Bone marrow (tissue), 2 donors: ENCODE results near the gene ANO8.
"Not testable (repeated sequence)": the region's sequence is repeated elsewhere in the genome, so short reads cannot be mapped to it uniquely, and the experiment has no call there.

ENCODE experiments used
- DNase-seq, 2 donors: peaks; one replicate each; lab custom pipeline; 2025; lab: John Stamatoyannopoulos, UW

ANO8 gene

DNA sequence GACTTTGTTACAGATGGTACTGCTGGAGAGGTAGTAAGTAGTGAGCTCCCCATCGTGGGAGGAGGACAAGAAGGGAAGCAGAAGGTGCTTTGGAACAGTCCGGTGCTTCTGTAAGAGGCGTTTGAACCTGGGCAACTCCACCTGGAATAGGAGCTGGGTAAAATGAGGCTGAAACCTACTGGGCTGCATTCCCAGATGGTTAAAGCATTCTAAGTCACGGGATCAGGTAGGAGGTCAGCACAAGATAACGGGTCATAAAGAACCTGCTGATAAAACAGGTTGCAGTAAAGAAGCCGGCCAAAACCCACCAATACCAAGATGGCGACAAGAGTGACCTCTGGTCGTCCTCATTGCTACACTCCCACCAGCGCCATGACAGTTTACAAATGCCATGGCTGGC is 47.9 kb downstream of the ANO8 start:
- no peak for DNase-seq

DNA sequence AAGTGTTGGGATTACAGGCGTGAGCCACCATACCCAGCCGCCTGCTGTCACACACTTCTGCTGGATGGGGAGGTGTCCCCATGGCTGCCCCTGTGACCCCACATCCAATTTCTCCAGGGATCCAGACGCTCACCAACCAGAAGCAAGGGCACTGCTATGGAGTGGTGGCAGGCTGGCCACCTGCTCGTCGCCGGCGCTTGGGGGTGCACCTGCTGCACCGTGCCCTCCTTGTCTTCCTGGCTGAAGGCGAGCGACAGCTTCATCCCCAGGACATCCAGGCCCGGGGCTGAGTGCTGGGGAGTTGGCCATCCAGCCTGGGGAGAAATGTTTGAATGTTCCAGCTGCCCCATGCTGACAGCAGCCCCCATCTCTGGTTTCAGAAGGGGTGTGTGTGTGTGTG is 48.4 kb downstream of the ANO8 start:
- no peak for DNase-seq

DNA sequence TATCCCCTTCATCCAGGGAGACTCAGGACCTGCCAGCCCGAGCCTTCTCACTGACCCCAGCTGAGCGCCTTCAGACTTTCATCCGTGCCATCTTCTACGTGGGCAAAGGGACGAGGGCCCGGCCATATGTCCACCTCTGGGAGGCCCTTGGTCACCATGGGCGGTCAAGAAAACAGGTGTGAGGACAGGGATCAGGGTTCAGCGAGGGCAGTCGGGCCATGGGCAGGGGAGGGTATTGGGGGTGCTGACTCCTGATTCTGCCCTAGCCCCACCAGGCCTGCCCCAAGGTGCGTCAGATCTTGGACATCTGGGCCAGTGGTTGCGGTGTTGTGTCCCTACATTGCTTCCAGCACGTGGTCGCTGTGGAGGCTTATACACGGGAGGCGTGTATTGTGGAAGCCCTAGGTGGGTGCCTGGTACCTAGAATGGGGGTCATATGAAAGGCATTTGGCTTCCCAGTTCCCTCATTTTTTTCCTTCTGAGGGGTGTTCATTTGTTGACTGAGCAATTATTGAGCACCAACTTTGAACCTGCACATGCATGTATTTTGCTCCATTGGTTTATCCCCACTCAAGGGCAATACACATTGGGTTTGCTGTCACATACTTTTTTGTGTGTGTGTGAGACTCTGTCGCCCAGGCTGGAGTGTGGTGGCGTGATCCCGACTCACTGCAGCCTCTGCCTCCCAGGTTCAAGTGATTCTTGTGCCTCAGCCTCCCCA is 49.1 kb downstream of the ANO8 start:
- DNase-seq, result no peak

DNA sequence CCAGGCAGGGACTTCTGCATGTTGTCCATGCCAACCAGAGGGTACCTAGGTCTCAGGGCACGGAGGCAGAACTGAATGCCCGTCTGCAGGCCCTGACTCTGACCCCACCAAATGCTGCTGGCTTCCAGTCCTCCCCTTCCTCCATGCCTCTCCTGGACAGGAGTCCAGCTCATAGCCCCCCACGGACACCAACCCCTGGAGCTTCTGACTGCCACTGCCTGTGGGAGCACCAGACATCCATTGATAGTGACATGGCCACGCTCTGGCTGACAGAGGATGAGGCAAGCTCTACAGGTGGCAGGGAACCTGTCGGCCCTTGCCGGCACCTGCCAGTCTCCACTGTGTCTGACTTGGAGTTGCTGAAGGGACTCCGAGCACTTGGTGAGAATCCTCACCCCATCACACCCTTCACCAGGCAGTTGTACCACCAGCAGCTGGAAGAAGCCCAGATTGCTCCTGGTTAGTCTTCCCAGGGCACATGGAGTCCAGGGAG is 51.1 kb downstream of the ANO8 start:
- DNase-seq, result no peak

DNA sequence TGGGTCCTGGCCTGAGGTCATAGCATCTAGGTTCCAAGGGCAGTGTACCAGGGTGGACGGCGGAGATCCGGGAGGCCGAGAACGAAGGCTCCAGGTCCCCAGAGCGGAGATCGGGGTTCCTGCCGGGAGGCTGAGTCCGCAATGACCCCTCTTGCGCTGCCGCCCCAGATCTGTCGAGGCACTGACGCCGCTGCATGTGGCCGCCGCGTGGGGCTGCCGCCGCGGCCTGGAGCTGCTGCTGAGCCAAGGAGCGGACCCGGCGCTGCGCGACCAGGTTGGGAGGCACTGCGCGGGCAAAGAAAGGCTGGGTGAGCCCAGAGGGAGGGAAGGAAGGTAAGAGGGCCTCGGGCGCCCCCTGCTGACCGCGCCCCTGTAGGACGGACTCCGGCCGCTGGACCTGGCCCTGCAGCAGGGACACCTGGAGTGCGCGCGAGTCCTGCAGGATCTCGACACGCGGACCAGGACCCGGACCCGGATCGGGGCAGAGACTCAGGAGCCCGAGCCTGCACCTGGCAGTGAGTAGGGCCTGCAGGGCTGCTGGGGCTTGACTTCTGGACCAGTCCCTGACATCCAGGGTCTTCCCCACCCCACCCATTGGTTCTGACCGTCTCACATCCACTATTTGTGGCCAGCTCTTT is 52.0 kb downstream of the ANO8 start:
- peak; percentile 59 to 60 for DNase-seq

DNA sequence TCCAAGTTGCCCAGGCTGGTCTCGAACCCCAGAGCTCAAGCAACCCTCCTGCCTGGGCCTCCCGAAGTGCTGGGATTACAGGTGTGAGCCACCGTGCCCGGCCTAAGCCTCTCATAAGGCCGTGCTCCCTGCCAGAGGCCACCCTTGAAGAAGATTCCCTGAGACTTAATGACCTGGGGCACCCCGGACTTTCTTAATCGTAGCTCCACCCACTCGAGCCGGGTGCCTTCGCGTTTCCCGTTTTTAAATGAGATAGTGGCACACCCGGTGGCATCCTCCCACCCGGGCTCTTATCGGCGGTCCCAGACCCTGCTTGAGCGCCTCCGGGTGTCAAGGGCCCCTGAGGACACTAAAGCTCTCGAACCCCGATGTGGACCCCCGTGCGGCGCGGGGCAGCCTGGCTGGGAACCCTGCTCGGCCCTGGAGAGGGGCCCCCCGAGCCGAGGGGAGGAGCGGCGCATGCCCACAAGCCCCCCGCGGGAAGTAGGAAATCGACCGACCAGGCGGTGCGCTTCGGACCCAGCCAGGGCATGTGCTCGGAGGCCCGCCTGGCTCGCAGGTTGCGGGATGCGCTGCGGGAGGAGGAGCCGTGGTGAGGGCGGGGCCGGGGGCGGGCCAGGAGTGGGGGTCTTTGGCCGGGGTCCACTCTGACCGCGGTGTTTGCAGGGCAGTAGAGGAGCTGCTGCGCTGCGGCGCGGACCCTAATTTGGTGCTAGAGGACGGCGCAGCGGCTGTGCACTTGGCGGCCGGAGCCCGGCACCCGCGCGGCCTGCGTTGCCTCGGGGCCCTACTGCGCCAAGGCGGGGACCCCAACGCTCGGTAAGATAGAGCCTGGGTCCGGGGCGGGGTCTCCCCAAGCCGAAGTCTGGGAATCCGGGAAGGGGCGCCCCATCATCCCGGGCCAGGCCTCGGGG is 53.0 kb downstream of the ANO8 start, which contains the start of gene ANKLE1:
ANKLE1 (plus strand) TSS at position 511 of the 914 bp plus-strand sequence; CDS start at position 531, 20 bp downstream.
- DNase-seq, result peak; percentile 35 to 74

DNA sequence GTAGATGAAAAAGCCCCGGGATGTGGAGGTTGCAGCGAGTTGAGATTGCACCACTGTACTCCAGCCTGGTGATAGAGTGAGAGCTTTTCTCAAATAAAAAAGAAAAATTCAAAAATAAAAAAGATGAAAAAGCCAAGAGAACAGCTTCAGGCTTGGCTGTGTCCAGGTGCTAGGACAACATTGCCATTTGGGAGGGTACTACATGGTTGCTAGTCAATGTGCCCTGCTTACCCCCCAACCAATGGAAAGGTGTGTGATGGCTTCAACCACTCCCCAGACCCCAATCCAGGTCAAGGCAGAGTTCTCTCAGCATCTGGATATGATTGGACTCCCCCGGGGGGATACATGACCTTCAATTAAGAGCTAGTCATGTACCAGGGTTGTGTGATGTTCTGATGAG is 55.2 kb downstream of the ANO8 start:
- DNase-seq, result no peak

DNA sequence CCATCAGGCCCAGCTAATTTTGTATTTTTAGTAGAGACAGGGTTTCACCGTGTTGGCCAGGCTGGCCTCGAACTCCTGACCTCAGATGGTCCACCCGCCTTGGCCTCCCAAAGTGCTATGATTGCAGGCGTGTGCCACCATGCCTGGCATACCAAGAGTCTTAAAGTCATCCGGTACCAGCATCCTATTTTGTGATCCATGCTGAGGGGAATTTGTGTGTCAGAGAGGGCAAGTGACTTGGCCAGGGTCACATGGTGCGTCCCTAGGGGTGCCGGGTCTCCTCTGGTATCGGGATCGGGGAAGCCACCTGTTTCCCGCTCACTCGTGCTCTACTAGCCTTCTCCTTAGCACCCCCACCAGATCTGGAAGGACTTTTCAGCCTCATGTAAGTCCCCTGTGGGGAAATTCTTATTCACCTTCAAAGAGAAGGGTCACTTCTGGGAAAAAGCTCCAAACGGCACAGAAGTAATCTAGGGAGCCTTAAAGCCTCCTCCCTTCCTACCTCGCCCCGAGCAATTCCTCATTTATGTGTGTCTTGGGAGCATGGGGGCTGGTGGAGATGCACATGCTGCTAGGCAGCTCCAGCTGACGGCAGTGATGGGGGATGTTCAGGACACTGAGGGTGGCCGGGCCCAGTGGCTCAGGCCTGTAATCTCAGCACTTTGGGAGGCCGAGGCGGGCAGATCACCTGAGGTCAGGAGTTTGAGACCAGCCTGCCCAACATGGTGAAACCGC is 59.0 kb downstream of the ANO8 start:
- DNase-seq, result no peak

DNA sequence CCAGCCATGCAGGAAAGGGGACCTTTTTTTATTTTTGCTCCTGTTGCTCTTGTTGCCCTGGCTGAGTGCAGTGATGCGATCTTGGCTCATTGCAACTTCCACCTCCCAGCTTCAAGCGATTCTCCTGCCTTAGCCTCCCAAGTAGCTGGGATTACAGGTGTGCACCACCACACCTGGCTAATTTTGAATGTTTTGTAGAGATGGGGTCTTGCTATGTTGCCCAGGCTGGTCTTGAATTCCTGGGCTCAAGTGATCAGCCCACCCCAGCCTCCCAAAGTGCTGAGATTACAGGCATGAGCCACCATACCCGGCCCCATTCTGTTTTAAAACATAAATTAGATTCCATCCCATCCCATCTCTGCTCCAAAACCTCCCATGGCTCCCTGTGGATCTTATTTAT is 59.8 kb downstream of the ANO8 start:
- not testable (repeated sequence) for DNase-seq
